A549 (cell line): ENCODE results near the gene MDFIC.

Experiments used
- CHD4 ChIP-seq: fragments of 200-600 bp; sonication (generic); IDR thresholded peaks from 2 replicates; pipeline ENCODE4 v1.6.1; 2016; ENCODE audit warnings: antibody characterized with exemption, mild to moderate bottlenecking, borderline replicate concordance
- RAD21 ChIP-seq, 2 experiments: fragments of >200 bp in 1 of 2; sonication (Bioruptor Twin) in 1 of 2; formaldehyde crosslinking in 1 of 2; IDR thresholded peaks in 1 of 2; conservative IDR thresholded peaks in 1 of 2; 2 replicates in 1 of 2; 3 replicates in 1 of 2; pipeline ENCODE4 v1.6.1; 2012 to 2018; ENCODE audit warnings: inconsistent platforms in 1 of 2

- TF ChIP-seq CHD4: no peak
- no peak for TF ChIP-seq RAD21 (conservative IDR thresholded peaks at IDR 0.05 in 1 of 2, IDR thresholded peaks at IDR 0.05 in 1 of 2)
Observed at GRCh38 chr7:114969096-114969495, 47.2 kb downstream of the MDFIC start.
